ENCODE measurements around the gene RTKN. TPM values are rescaled to one million over a fixed set of nuclear protein-coding genes. Genes with fewer than 3 reads are reported as not detected.
"Not testable (repeated sequence)": the region's sequence is repeated elsewhere in the genome, so short reads cannot be mapped to it uniquely, and the experiment has no call there.

Gene RTKN
- total RNA-seq, 4 donors from 2014 or later: 2.2 to 17.6 (median 5.9) TPM

DNA sequence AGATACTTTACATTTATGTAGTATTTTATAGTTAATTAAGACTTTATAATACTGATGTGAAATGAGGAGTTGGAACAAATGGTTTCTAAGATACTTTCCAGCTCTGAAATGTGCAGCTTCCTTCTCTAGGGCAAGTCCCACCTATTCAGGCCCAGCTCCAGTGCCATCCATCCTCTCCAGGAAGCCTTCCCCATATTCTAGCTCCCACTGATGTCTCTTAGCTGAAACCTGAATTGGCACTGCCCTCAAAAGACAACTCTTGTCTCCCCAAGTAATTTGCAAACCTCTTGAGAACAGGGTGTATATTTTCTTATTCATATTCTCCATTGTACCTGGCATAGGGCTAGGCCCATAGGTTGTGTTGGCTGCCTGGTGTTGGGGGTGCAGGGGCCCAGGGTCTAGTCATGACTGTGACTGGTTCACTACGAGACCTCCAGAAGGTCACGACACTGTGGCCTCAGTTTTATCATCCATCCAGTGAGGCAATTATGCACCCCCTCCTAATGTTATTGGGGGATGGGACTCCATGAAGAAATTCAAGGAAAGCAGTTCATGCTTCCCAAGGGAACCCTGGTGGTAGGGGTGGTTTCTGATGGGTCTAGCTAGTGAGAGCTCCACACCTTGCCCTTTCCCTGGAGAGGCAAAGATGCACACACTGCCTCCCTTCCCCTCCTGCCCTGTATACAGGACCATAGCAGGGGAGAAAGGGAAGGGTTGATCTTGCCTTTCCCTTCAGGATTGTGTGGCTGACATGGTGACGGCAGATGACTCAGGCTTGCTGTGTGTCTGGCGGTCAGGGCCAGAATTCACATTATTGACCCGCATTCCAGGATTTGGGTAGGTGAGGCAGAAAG, 17.4 kb downstream of the RTKN start:
- TF ChIP-seq, protein P1, sequence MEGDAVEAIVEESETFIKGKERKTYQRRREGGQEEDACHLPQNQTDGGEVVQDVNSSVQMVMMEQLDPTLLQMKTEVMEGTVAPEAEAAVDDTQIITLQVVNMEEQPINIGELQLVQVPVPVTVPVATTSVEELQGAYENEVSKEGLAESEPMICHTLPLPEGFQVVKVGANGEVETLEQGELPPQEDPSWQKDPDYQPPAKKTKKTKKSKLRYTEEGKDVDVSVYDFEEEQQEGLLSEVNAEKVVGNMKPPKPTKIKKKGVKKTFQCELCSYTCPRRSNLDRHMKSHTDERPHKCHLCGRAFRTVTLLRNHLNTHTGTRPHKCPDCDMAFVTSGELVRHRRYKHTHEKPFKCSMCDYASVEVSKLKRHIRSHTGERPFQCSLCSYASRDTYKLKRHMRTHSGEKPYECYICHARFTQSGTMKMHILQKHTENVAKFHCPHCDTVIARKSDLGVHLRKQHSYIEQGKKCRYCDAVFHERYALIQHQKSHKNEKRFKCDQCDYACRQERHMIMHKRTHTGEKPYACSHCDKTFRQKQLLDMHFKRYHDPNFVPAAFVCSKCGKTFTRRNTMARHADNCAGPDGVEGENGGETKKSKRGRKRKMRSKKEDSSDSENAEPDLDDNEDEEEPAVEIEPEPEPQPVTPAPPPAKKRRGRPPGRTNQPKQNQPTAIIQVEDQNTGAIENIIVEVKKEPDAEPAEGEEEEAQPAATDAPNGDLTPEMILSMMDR (IDR thresholded peaks at IDR 0.05 in 4 of 5, conservative IDR thresholded peaks at IDR 0.05 in 1 of 5): no peak
- TF ChIP-seq POLR2A (IDR thresholded peaks at IDR 0.05): no peak
- no peak overlapping the region for H3K4me3 ChIP-seq
- H3K4me1 ChIP-seq: peaks cover 5 to 9% of the 10 kb centered on the region in 2 donors
- peaks cover 17 to 33% (median 24%) of the 10 kb centered on the region in 3 donors for H3K27me3 ChIP-seq
- H3K9me3 ChIP-seq: no peaks in the 10 kb centered on the region
- ATAC-seq (no peak), DNase-seq (no peak)
- no peak overlapping the region for H3K27ac ChIP-seq
- in situ Hi-C loops (cut with MboI; ENCODE audit: low sequenced_read_pairs in 4 of 4): no loop called here
- intact Hi-C loops (cut with DNase I; ENCODE audit: low total_unique reads): no loop called here
- H3K36me3 ChIP-seq: peaks cover 0 to 11% of the 10 kb centered on the region in 2 donors

DNA sequence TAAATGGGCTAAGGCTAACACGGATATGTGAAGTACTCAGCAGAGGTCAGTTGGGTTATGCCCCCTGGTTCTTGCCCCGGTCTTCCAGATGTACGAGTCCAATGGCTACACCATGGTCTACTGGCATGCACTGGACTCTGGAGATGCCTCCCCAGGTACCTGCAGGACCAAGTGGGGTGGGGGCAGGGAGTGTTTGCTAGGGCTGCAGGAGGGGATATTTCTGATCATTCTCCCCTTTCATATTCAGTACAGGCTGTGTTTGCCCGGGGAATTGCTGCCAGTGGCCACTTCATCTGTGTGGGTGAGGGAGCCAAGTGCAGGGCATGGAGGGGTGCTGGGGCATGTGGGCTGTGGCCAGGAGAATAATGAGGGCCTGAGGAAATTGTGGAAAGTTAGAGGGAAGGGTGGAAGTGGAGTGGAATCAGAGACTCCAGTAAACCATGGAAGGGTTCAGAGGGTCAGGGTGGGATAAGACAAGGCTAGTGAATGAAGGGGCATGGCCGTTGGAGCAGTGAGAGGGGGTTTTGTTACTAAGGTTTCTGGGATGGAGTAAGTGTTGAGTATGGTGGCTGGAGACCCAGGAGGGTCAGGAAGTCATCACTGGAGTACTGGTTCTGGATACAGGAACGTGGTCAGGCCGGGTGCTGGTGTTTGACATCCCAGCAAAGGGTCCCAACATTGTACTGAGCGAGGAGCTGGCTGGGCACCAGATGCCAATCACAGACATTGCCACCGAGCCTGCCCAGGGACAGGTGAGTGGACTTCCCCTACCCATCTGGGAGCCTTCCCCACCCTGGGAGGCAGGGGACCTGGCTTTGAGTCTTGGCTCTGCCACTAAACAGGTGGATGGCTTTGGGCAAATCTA, 18.3 kb downstream of the RTKN start:
- in situ Hi-C loops (cut with MboI; ENCODE audit: low sequenced_read_pairs in 4 of 4): no loop called here
- DNase-seq (no peak), ATAC-seq (no peak)
- Histone ChIP-seq H3K36me3 (peaks cover 0 to 2% of the 10 kb centered on the region in 2 donors), H3K27ac (no peak overlapping the region), H3K9me3 (no peaks in the 10 kb centered on the region), H3K27me3 (peaks cover 17 to 33% (median 24%) of the 10 kb centered on the region in 3 donors), H3K4me3 (no peak overlapping the region), H3K4me1 (peaks cover 5 to 9% of the 10 kb centered on the region in 2 donors)
- no peak for TF ChIP-seq POLR2A (IDR thresholded peaks at IDR 0.05)
- TF ChIP-seq, protein P1 (IDR thresholded peaks at IDR 0.05 in 4 of 5, conservative IDR thresholded peaks at IDR 0.05 in 1 of 5): no peak
- intact Hi-C loops (cut with DNase I; ENCODE audit: low total_unique reads): no loop called here

DNA sequence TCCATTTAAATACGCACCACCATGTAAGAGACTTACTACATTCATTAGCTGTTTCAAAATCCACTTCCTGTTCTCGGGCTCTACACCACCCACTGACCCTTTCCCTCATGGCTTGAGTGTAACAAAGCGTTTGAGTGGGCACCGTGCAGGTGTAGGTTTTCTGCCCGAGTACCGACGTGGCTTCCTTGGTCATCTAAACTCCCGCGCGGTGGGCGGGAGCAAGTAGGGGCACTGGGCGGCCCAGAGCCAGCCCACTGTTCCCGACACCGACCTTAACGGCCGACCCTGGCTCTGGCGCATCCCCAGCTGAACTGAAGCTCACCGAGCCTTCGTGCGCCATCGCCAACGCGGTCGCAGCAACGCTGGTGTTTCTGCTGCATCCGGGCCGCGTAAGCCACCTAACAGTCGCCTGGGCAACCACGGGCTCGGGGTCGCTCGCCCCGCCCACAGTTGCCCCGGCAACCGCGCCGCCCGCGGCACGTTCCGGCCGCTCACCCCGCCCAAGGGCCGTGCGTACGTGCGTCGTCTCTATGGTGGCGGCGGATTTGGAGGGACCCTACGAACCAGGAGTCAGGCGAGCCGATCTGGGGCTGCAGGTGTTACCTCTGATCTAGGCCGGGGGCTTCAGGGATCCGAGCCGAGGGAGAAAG, 20.4 kb downstream of the RTKN start, which contains the start of the genes C2orf81 and WDR54:
C2orf81 (minus strand) TSS at position 399 of the 650 bp plus-strand sequence; CDS start at position 340, 59 bp downstream.
WDR54 (plus strand) TSS at position 510 of the 650 bp plus-strand sequence. CDS start 424 bp downstream, outside the sequence.
- in situ Hi-C loops (cut with MboI; ENCODE audit: low sequenced_read_pairs in 4 of 4) (no loop called here), intact Hi-C loops (cut with DNase I; ENCODE audit: low total_unique reads) (no loop called here)
- TF ChIP-seq, protein P1 (IDR thresholded peaks at IDR 0.05 in 4 of 5, conservative IDR thresholded peaks at IDR 0.05 in 1 of 5): no peak
- no peak for TF ChIP-seq POLR2A (IDR thresholded peaks at IDR 0.05)
- ATAC-seq (peak; percentile 72 to 73), DNase-seq (peak; percentile 40 to 49)
- Histone ChIP-seq H3K27me3 (peaks cover 17 to 33% (median 24%) of the 10 kb centered on the region in 3 donors), H3K9me3 (no peaks in the 10 kb centered on the region), H3K4me3 (peak within 1 kb of the TSS; percentile 57 to 64 (median 58)), H3K27ac (peak within 1 kb of the TSS in 1 of 4 donors; percentile 38), H3K36me3 (no peaks in the 10 kb centered on the region), H3K4me1 (peaks cover 5 to 9% of the 10 kb centered on the region in 2 donors)

DNA sequence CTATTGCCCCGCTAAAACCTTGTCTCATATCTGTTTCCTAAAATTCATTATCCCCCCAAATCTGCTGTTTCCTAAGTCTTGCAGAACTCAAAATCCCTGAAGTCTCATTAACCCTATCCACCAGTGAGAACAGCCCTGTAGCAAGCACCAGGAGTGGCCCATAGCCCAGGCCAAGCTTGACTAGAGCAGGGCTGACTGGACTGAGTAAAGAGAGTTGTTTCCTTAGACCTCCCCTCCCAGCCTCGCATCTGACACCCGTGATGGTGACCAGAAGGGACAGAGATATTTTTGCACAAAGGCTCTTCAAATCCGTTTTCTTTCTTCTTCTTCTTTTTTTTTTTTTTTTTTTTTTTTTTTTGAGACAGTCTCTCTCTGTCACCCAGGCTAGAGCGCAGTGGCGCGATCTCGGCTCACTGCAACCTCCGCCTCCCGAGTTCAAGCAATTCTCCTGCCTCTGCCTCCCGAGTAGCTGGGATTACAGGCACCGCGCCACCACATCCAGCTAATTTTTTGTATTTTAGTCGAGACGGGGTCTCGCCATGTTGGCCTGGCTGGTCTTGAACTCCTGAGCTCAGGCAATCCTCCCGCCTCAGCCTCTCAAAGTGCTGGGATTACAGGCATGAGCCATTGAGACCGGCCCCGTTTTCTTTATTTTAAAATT, 21.2 kb downstream of the RTKN start:
- Histone ChIP-seq H3K27me3 (peaks cover 24 to 39% (median 28%) of the 10 kb centered on the region in 3 donors), H3K4me3 (peak overlapping the region in 1 of 4 donors; percentile 58)
- H3K27ac ChIP-seq; H3K36me3 ChIP-seq; DNase-seq; H3K9me3 ChIP-seq; H3K4me1 ChIP-seq; ATAC-seq; intact Hi-C loops (cut with DNase I; ENCODE audit: low total_unique reads); in situ Hi-C loops (cut with MboI; ENCODE audit: low sequenced_read_pairs in 4 of 4): not testable (repeated sequence)
